ENCODE results near the gene CCDC146.

The CCDC146 gene

GRCh38 chr7:77320137-77320536 is 197.7 kb downstream of the CCDC146 start:
- Histone ChIP-seq H3K9me3 (ENCODE audit: control insufficient read depth in 5 of 5, low read length in 5 of 5) (no peaks in the 10 kb centered on the region), H3K27me3 (ENCODE audit: control insufficient read depth in 5 of 5, insufficient read depth in 4 of 5, low read length in 5 of 5) (no peaks in the 10 kb centered on the region), H3K9ac (ENCODE audit: low read length in 5 of 5) (no peak overlapping the region), H3K36me3 (ENCODE audit: control insufficient read depth in 5 of 5, insufficient read depth in 5 of 5, low read length in 5 of 5) (peaks cover 0 to 37% (median 3%) of the 10 kb centered on the region in 5 donors), H3K4me1 (ENCODE audit: control insufficient read depth in 5 of 5, insufficient read depth in 5 of 5, low read length in 5 of 5) (peaks cover 2 to 23% (median 16%) of the 10 kb centered on the region in 5 donors), H3K27ac (ENCODE audit: low read depth, low read length) (no peak overlapping the region), H3K4me3 (ENCODE audit: low read depth in 1 of 5, low read length in 5 of 5) (no peak overlapping the region)

GRCh38 chr7:77320714-77321113 is 198.3 kb downstream of the CCDC146 start:
- no peak overlapping the region for H3K4me3 ChIP-seq (ENCODE audit: low read depth in 1 of 5, low read length in 5 of 5)
- peaks cover 0 to 41% (median 3%) of the 10 kb centered on the region in 5 donors for H3K36me3 ChIP-seq (ENCODE audit: control insufficient read depth in 5 of 5, insufficient read depth in 5 of 5, low read length in 5 of 5)
- H3K27ac ChIP-seq (ENCODE audit: low read depth, low read length), result no peak overlapping the region

GRCh38 chr7:77321300-77321699 is 198.9 kb downstream of the CCDC146 start:
- no peak overlapping the region for H3K9ac ChIP-seq (ENCODE audit: low read length in 5 of 5)
- H3K36me3 ChIP-seq (ENCODE audit: control insufficient read depth in 5 of 5, insufficient read depth in 5 of 5, low read length in 5 of 5), result peaks cover 0 to 43% (median 3%) of the 10 kb centered on the region in 5 donors
- peaks cover 0 to 14% (median 6%) of the 10 kb centered on the region in 5 donors for H3K4me1 ChIP-seq (ENCODE audit: control insufficient read depth in 5 of 5, insufficient read depth in 5 of 5, low read length in 5 of 5)
- H3K4me3 ChIP-seq (ENCODE audit: low read depth in 1 of 5, low read length in 5 of 5), result no peak overlapping the region
- H3K9me3 ChIP-seq (ENCODE audit: control insufficient read depth in 5 of 5, low read length in 5 of 5), result no peaks in the 10 kb centered on the region
- no peaks in the 10 kb centered on the region for H3K27me3 ChIP-seq (ENCODE audit: control insufficient read depth in 5 of 5, insufficient read depth in 4 of 5, low read length in 5 of 5)
- H3K27ac ChIP-seq (ENCODE audit: low read depth, low read length), result no peak overlapping the region

More at GRCh38 chr7:77320714-77321113, 198.3 kb downstream of the CCDC146 start:
- H3K9me3 ChIP-seq (ENCODE audit: control insufficient read depth in 5 of 5, low read length in 5 of 5), result no peaks in the 10 kb centered on the region
- H3K4me1 ChIP-seq (ENCODE audit: control insufficient read depth in 5 of 5, insufficient read depth in 5 of 5, low read length in 5 of 5), result peaks cover 0 to 17% (median 10%) of the 10 kb centered on the region in 5 donors
- H3K9ac ChIP-seq (ENCODE audit: low read length in 5 of 5), result no peak overlapping the region
- H3K27me3 ChIP-seq (ENCODE audit: control insufficient read depth in 5 of 5, insufficient read depth in 4 of 5, low read length in 5 of 5), result no peaks in the 10 kb centered on the region

GRCh38 chr7:77326131-77326530 is 203.7 kb downstream of the CCDC146 start:
- peaks cover 0 to 22% (median 0%) of the 10 kb centered on the region in 5 donors for H3K36me3 ChIP-seq (ENCODE audit: control insufficient read depth in 5 of 5, insufficient read depth in 5 of 5, low read length in 5 of 5)
- peak overlapping the region; percentile 92 for H3K27ac ChIP-seq (ENCODE audit: low read depth, low read length)
- H3K4me1 ChIP-seq (ENCODE audit: control insufficient read depth in 5 of 5, insufficient read depth in 5 of 5, low read length in 5 of 5), result peaks cover 25 to 53% (median 48%) of the 10 kb centered on the region in 5 donors
- no peaks in the 10 kb centered on the region for H3K27me3 ChIP-seq (ENCODE audit: control insufficient read depth in 5 of 5, insufficient read depth in 4 of 5, low read length in 5 of 5)
- no peak overlapping the region for H3K9ac ChIP-seq (ENCODE audit: low read length in 5 of 5)
- H3K4me3 ChIP-seq (ENCODE audit: low read depth in 1 of 5, low read length in 5 of 5), result no peak overlapping the region
- no peaks in the 10 kb centered on the region for H3K9me3 ChIP-seq (ENCODE audit: control insufficient read depth in 5 of 5, low read length in 5 of 5)

GRCh38 chr7:77327067-77327931 is 204.9 kb downstream of the CCDC146 start:
- H3K4me3 ChIP-seq (ENCODE audit: low read depth in 1 of 5, low read length in 5 of 5), result peak overlapping the region in 1 of 5 donors; percentile 30
- peaks cover 26 to 63% (median 50%) of the 10 kb centered on the region in 5 donors for H3K4me1 ChIP-seq (ENCODE audit: control insufficient read depth in 5 of 5, insufficient read depth in 5 of 5, low read length in 5 of 5)
- no peaks in the 10 kb centered on the region for H3K27me3 ChIP-seq (ENCODE audit: control insufficient read depth in 5 of 5, insufficient read depth in 4 of 5, low read length in 5 of 5)
- no peaks in the 10 kb centered on the region for H3K9me3 ChIP-seq (ENCODE audit: control insufficient read depth in 5 of 5, low read length in 5 of 5)
- H3K36me3 ChIP-seq (ENCODE audit: control insufficient read depth in 5 of 5, insufficient read depth in 5 of 5, low read length in 5 of 5), result peaks cover 0 to 11% (median 0%) of the 10 kb centered on the region in 5 donors
- peak overlapping the region; percentile 92 for H3K27ac ChIP-seq (ENCODE audit: low read depth, low read length)
- H3K9ac ChIP-seq (ENCODE audit: low read length in 5 of 5), result peak overlapping the region in 3 of 5 donors; percentile 22 to 62 (median 43)

- Histone ChIP-seq H3K27ac (ENCODE audit: low read depth, low read length) (peak overlapping the region; percentile 92), H3K4me3 (ENCODE audit: low read depth in 1 of 5, low read length in 5 of 5) (peak overlapping the region in 4 of 5 donors; percentile 2 to 47 (median 16)), H3K9me3 (ENCODE audit: control insufficient read depth in 5 of 5, low read length in 5 of 5) (no peaks in the 10 kb centered on the region), H3K36me3 (ENCODE audit: control insufficient read depth in 5 of 5, insufficient read depth in 5 of 5, low read length in 5 of 5) (peaks cover 0 to 8% (median 0%) of the 10 kb centered on the region in 5 donors), H3K27me3 (ENCODE audit: control insufficient read depth in 5 of 5, insufficient read depth in 4 of 5, low read length in 5 of 5) (no peaks in the 10 kb centered on the region), H3K4me1 (ENCODE audit: control insufficient read depth in 5 of 5, insufficient read depth in 5 of 5, low read length in 5 of 5) (peaks cover 26 to 64% (median 50%) of the 10 kb centered on the region in 5 donors), H3K9ac (ENCODE audit: low read length in 5 of 5) (peak overlapping the region in 4 of 5 donors; percentile 8 to 62 (median 52))
These were observed 205.7 kb downstream of the CCDC146 start for GRCh38 chr7:77327932-77328628.

GRCh38 chr7:77328669-77329068 is 206.3 kb downstream of the CCDC146 start:
- Histone ChIP-seq H3K9ac (ENCODE audit: low read length in 5 of 5) (peak overlapping the region in 3 of 5 donors; percentile 8 to 55 (median 50)), H3K4me1 (ENCODE audit: control insufficient read depth in 5 of 5, insufficient read depth in 5 of 5, low read length in 5 of 5) (peaks cover 26 to 64% (median 50%) of the 10 kb centered on the region in 5 donors), H3K9me3 (ENCODE audit: control insufficient read depth in 5 of 5, low read length in 5 of 5) (no peaks in the 10 kb centered on the region), H3K27me3 (ENCODE audit: control insufficient read depth in 5 of 5, insufficient read depth in 4 of 5, low read length in 5 of 5) (no peaks in the 10 kb centered on the region), H3K4me3 (ENCODE audit: low read depth in 1 of 5, low read length in 5 of 5) (peak overlapping the region in 2 of 5 donors; percentile 12 to 47), H3K27ac (ENCODE audit: low read depth, low read length) (peak overlapping the region; percentile 92), H3K36me3 (ENCODE audit: control insufficient read depth in 5 of 5, insufficient read depth in 5 of 5, low read length in 5 of 5) (peaks cover 0 to 5% (median 0%) of the 10 kb centered on the region in 5 donors)

GRCh38 chr7:77329466-77330168 is 207.2 kb downstream of the CCDC146 start:
- H3K4me1 ChIP-seq (ENCODE audit: control insufficient read depth in 5 of 5, insufficient read depth in 5 of 5, low read length in 5 of 5), result peaks cover 26 to 61% (median 43%) of the 10 kb centered on the region in 5 donors

GRCh38 chr7:77330169-77330882 is 207.9 kb downstream of the CCDC146 start:
- H3K36me3 ChIP-seq (ENCODE audit: control insufficient read depth in 5 of 5, insufficient read depth in 5 of 5, low read length in 5 of 5), result peaks cover 0 to 5% (median 0%) of the 10 kb centered on the region in 5 donors
- H3K4me3 ChIP-seq (ENCODE audit: low read depth in 1 of 5, low read length in 5 of 5), result no peak overlapping the region
- H3K4me1 ChIP-seq (ENCODE audit: control insufficient read depth in 5 of 5, insufficient read depth in 5 of 5, low read length in 5 of 5), result peaks cover 26 to 61% (median 43%) of the 10 kb centered on the region in 5 donors
- peak overlapping the region in 4 of 5 donors; percentile 13 to 73 (median 42) for H3K9ac ChIP-seq (ENCODE audit: low read length in 5 of 5)
- peak overlapping the region; percentile 92 for H3K27ac ChIP-seq (ENCODE audit: low read depth, low read length)
- H3K9me3 ChIP-seq (ENCODE audit: control insufficient read depth in 5 of 5, low read length in 5 of 5), result no peaks in the 10 kb centered on the region
- H3K27me3 ChIP-seq (ENCODE audit: control insufficient read depth in 5 of 5, insufficient read depth in 4 of 5, low read length in 5 of 5), result no peaks in the 10 kb centered on the region

More at GRCh38 chr7:77329466-77330168, 207.2 kb downstream of the CCDC146 start:
- Histone ChIP-seq H3K36me3 (ENCODE audit: control insufficient read depth in 5 of 5, insufficient read depth in 5 of 5, low read length in 5 of 5) (peaks cover 0 to 5% (median 0%) of the 10 kb centered on the region in 5 donors), H3K9me3 (ENCODE audit: control insufficient read depth in 5 of 5, low read length in 5 of 5) (no peaks in the 10 kb centered on the region), H3K9ac (ENCODE audit: low read length in 5 of 5) (peak overlapping the region in 4 of 5 donors; percentile 21 to 73 (median 42)), H3K27me3 (ENCODE audit: control insufficient read depth in 5 of 5, insufficient read depth in 4 of 5, low read length in 5 of 5) (no peaks in the 10 kb centered on the region), H3K4me3 (ENCODE audit: low read depth in 1 of 5, low read length in 5 of 5) (no peak overlapping the region), H3K27ac (ENCODE audit: low read depth, low read length) (peak overlapping the region; percentile 92)

Measured in subcutaneous abdominal adipose tissue (tissue), 5 donors.